T-helper 17 cell (primary cell): Measurements from ENCODE around the gene MAP3K5. TPM values are rescaled to one million over a fixed set of nuclear protein-coding genes. Genes with fewer than 3 reads are reported as not detected.
"Not testable (repeated sequence)": the region's sequence is repeated elsewhere in the genome, so short reads cannot be mapped to it uniquely, and the experiment has no call there.

Experiments used
- ATAC-seq: fragments of 150-1000 bp; cut with Tn5 transposase; 2 replicates; pipeline ENCODE4 v1.10.0; 2021; ENCODE audit warnings: mild to moderate bottlenecking, moderate library complexity
- DNase-seq, 3 donors: peaks; one replicate each; pipeline versions ENCODE4 v3.0.0 to v3.0.0-alpha.2; 2020 to 2021
- H3K9me3 ChIP-seq: one replicate; pipeline ENCODE4 v1.7.0; 2013; ENCODE audit warnings: low read length, mild to moderate bottlenecking; ENCODE audit not compliant: control insufficient read depth, poor library complexity, severe bottlenecking
- H3K27ac Mint-ChIP-seq: one replicate; pipeline ENCODE4 v1.8.0; 2022; ENCODE audit warnings: mild to moderate bottlenecking, moderate library complexity, mixed read lengths
- H3K27me3 Mint-ChIP-seq: one replicate; pipeline ENCODE4 v1.8.0; 2022; ENCODE audit warnings: mixed read lengths
- H3K36me3 Mint-ChIP-seq: one replicate; pipeline ENCODE4 v1.8.0; 2022; ENCODE audit warnings: low read depth, mixed read lengths
- H3K4me1 Mint-ChIP-seq: one replicate; pipeline ENCODE4 v1.8.0; 2022; ENCODE audit warnings: mild to moderate bottlenecking, mixed read lengths
- H3K4me3 Mint-ChIP-seq: one replicate; pipeline ENCODE4 v1.8.0; 2022; ENCODE audit warnings: mild to moderate bottlenecking, moderate library complexity, mixed read lengths
- total RNA-seq, 4 donors: library from RNA in 2 of 4; stranded (reverse) in 2 of 4; gene quantifications; one replicate each; pipeline ENCODE4 v1.2.3 and lab custom pipeline; 2022 to 2026

MAP3K5 gene
- total RNA-seq, 2 donors from 2014 or later, result 35.6 to 40.3 TPM

GRCh38 chr6:136712642-136713041 is 79.6 kb downstream of the MAP3K5 start:
- H3K4me1 Mint-ChIP-seq, result peaks cover 18% of the 10 kb centered on the region
- not testable (repeated sequence) for H3K9me3 ChIP-seq, H3K27me3 Mint-ChIP-seq, H3K36me3 Mint-ChIP-seq, DNase-seq, H3K4me3 Mint-ChIP-seq, ATAC-seq
- peak overlapping the region; percentile 0 for H3K27ac Mint-ChIP-seq

DNA sequence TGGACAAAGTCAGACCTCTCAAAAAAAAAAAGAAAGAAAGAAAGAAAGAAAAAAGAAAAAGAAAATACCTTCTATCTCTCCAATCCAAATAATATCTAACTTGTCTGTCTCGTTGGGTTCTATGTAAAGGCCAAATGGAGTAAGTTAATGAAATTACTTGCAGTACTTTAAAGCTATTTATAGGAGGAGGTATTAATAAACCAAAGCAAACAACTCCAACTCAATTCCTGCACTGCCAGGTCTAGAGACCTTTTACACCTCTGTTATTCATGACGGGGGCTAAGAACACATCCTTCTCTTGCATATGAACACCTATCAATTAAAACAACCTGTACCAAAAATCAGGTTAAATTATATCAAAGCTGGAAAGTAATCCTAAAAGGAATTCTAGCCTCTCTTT is 80.6 kb downstream of the MAP3K5 start:
- Mint-ChIP-seq H3K27me3 (no peaks in the 10 kb centered on the region), H3K27ac (peak overlapping the region; percentile 75), H3K4me3 (no peak overlapping the region), H3K36me3 (peaks cover 6% of the 10 kb centered on the region), H3K4me1 (peaks cover 24% of the 10 kb centered on the region)
- DNase-seq (no peak), ATAC-seq (no peak)
- H3K9me3 ChIP-seq, result no peaks in the 10 kb centered on the region

DNA sequence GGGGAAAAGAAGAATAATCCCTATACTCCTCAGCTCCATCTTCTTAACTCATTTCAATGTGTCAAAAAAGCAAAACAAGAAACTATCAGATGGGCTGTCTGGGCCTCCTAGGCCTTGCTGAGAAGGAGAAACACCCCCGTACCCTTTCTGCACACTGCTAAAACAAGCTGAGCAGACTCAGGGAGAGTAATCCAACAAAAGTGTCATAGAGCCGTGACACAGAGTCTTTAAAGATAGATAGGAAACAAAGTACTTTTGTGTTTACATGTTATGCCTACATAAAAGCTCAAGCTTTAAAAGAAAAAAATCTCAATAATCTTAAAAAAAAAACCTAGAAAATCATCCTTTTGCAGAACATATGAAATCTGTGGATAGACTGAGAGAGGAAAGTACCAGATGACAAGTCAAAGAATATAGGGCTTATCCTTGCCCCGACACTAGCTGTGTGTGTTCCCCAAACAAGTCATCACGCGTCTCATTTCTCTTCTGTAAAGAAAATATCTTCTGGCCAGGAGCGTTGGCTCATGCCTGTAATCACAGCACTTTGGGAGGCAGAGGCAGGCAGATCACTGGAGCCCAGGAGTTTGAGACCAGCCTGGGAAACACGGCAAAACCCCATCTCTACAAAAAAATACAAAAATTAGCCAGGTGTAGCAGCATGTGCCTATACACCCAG is 81.3 kb downstream of the MAP3K5 start:
- Mint-ChIP-seq H3K4me3 (no peak overlapping the region), H3K36me3 (peaks cover 9% of the 10 kb centered on the region), H3K27me3 (no peaks in the 10 kb centered on the region), H3K27ac (peak overlapping the region; percentile 75), H3K4me1 (peaks cover 25% of the 10 kb centered on the region)
- H3K9me3 ChIP-seq, result no peaks in the 10 kb centered on the region
- DNase-seq (no peak), ATAC-seq (no peak)

- H3K4me3 Mint-ChIP-seq, result no peak overlapping the region
- H3K9me3 ChIP-seq, result no peaks in the 10 kb centered on the region
- H3K27me3 Mint-ChIP-seq, result no peaks in the 10 kb centered on the region
- no peak for DNase-seq
- ATAC-seq, result no peak
- peaks cover 25% of the 10 kb centered on the region for H3K4me1 Mint-ChIP-seq
- no peak overlapping the region for H3K27ac Mint-ChIP-seq
- H3K36me3 Mint-ChIP-seq, result peaks cover 9% of the 10 kb centered on the region
Measured at GRCh38 chr6:136709429-136709828, 82.8 kb downstream of the MAP3K5 start.

GRCh38 chr6:136706430-136706829 is 85.8 kb downstream of the MAP3K5 start:
- Mint-ChIP-seq H3K4me3 (peak overlapping the region; percentile 53), H3K36me3 (peaks cover 9% of the 10 kb centered on the region), H3K27ac (peak overlapping the region; percentile 59), H3K4me1 (peaks cover 31% of the 10 kb centered on the region), H3K27me3 (no peaks in the 10 kb centered on the region)
- DNase-seq (no peak), ATAC-seq (no peak)
- no peaks in the 10 kb centered on the region for H3K9me3 ChIP-seq

- no peak overlapping the region for H3K4me3 Mint-ChIP-seq
- no peaks in the 10 kb centered on the region for H3K27me3 Mint-ChIP-seq
- peaks cover 11% of the 10 kb centered on the region for H3K36me3 Mint-ChIP-seq
- ATAC-seq (no peak), DNase-seq (no peak)
- no peaks in the 10 kb centered on the region for H3K9me3 ChIP-seq
- peak overlapping the region; percentile 27 for H3K27ac Mint-ChIP-seq
- H3K4me1 Mint-ChIP-seq, result peaks cover 52% of the 10 kb centered on the region
Measured at GRCh38 chr6:136703331-136703865, 88.9 kb downstream of the MAP3K5 start.

GRCh38 chr6:136701045-136701444 is 91.2 kb downstream of the MAP3K5 start:
- Mint-ChIP-seq H3K27ac (peak overlapping the region; percentile 92), H3K36me3 (peaks cover 5% of the 10 kb centered on the region), H3K27me3 (no peaks in the 10 kb centered on the region), H3K4me1 (peaks cover 38% of the 10 kb centered on the region), H3K4me3 (no peak overlapping the region)
- H3K9me3 ChIP-seq, result no peaks in the 10 kb centered on the region
- DNase-seq (no peak), ATAC-seq (no peak)

GRCh38 chr6:136699358-136699757 is 92.9 kb downstream of the MAP3K5 start:
- peak overlapping the region; percentile 92 for H3K27ac Mint-ChIP-seq
- H3K4me3 Mint-ChIP-seq, result no peak overlapping the region
- no peaks in the 10 kb centered on the region for H3K27me3 Mint-ChIP-seq
- ATAC-seq (no peak), DNase-seq (no peak)
- H3K36me3 Mint-ChIP-seq, result peaks cover 5% of the 10 kb centered on the region
- peaks cover 35% of the 10 kb centered on the region for H3K4me1 Mint-ChIP-seq
- H3K9me3 ChIP-seq, result no peaks in the 10 kb centered on the region

DNA sequence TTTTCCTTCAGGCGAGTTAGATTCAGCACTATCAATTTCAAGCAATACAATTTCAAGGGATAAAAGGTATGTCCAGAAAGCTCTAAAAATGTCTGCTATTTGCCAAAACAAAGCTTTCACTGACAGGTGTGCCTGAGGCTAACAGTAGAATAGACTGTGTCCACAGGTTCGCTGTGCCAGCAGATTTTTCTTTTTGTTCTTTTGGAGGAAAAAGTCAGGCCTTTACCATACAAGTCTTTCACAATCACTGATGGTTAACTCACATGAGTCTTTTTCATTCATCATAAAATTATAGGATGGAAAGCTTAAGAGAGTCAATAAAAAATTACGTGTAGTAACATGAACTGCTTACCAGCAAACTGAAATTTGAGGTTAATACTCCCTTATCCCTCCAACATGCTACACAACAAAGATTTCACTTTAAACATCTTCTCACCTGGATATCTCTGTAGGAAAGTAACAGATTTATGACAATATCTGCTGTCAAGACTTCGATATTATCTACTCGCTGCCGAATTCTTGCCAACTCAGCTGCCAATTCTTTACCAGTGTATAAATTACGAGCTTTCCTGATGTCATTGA is 95.4 kb downstream of the MAP3K5 start:
- DNase-seq (no peak), ATAC-seq (no peak)
- Mint-ChIP-seq H3K4me3 (no peak overlapping the region), H3K27ac (no peak overlapping the region), H3K4me1 (peaks cover 29% of the 10 kb centered on the region), H3K36me3 (peaks cover 5% of the 10 kb centered on the region), H3K27me3 (no peaks in the 10 kb centered on the region)
- no peaks in the 10 kb centered on the region for H3K9me3 ChIP-seq

- no peak for DNase-seq
- Mint-ChIP-seq H3K4me1 (peaks cover 22% of the 10 kb centered on the region), H3K27ac (no peak overlapping the region), H3K36me3 (peaks cover 5% of the 10 kb centered on the region), H3K27me3 (no peaks in the 10 kb centered on the region), H3K4me3 (no peak overlapping the region)
- H3K9me3 ChIP-seq, result no peaks in the 10 kb centered on the region
- ATAC-seq, result no peak
Measured at GRCh38 chr6:136696238-136696637, 96.0 kb downstream of the MAP3K5 start.

GRCh38 chr6:136695412-136695811 is 96.9 kb downstream of the MAP3K5 start:
- DNase-seq, result no peak
- Mint-ChIP-seq H3K27me3 (no peaks in the 10 kb centered on the region), H3K4me1 (peaks cover 18% of the 10 kb centered on the region), H3K4me3 (no peak overlapping the region), H3K27ac (no peak overlapping the region), H3K36me3 (peaks cover 9% of the 10 kb centered on the region)
- ATAC-seq, result no peak
- H3K9me3 ChIP-seq, result no peaks in the 10 kb centered on the region

DNA sequence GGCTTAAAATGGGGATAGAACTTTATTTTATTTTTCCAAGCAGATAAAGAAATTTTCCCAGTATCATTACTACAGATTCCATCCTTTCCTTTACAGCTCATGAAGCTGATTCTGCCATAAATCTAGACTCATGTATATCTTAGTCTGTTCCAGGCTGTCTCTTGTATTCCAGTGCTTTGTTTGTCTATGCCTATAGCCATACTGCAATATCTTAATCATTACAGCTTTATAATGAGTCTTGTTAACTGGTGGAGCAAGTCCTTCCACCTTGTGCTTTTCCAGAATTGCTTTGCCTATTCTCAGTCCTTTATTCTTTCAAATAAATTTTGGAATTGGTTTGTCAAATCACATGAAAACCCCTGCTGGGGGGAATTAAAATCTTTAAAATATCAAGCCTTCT is 99.2 kb downstream of the MAP3K5 start:
- H3K9me3 ChIP-seq, result no peaks in the 10 kb centered on the region
- H3K4me1 Mint-ChIP-seq, result peaks cover 4% of the 10 kb centered on the region
- ATAC-seq (no peak), DNase-seq (no peak)
- H3K27me3 Mint-ChIP-seq, result no peaks in the 10 kb centered on the region
- no peak overlapping the region for H3K27ac Mint-ChIP-seq
- peaks cover 5% of the 10 kb centered on the region for H3K36me3 Mint-ChIP-seq
- H3K4me3 Mint-ChIP-seq, result no peak overlapping the region

DNA sequence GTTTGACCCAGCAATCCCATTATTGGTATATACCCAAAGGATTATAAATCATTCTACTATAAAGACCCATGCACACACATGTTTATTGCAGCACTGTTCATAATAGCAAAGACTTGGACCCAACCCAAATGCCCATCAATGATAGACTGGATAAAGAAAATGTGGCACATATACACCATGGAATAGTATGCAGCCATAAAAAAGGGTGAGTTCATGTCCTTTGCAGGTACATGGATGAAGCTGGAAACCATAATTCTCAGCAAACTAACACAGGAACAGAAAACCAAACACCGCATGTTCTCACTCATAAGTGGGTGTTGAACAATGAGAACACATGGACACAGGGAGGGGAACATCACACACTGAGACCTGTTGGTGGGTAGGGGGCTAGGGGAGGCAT is 104.4 kb downstream of the MAP3K5 start:
- H3K36me3 Mint-ChIP-seq, DNase-seq, H3K27me3 Mint-ChIP-seq, H3K9me3 ChIP-seq, ATAC-seq, H3K27ac Mint-ChIP-seq, H3K4me3 Mint-ChIP-seq: not testable (repeated sequence)
- H3K4me1 Mint-ChIP-seq, result peaks cover 17% of the 10 kb centered on the region
